Vagina (tissue), 2 donors: Measurements from ENCODE around the gene RSRP1.

Source experiments
- CTCF ChIP-seq, 3 experiments: fragments of 450-650 bp in 2 of 3; fragments of 200-600 bp in 1 of 3; sonication (generic) in 1 of 3; IDR thresholded peaks; one replicate each; pipeline ENCODE4 v1.5.1; 2017 to 2019; ENCODE audit warnings: antibody characterized with exemption in 3 of 3, mild to moderate bottlenecking in 2 of 3, moderate library complexity in 2 of 3
- POLR2A ChIP-seq, 2 donors: fragments of 450-650 bp; IDR thresholded peaks; one replicate each; pipeline ENCODE4 v1.6.1; 2017; ENCODE audit warnings: antibody characterized with exemption in 2 of 2, mild to moderate bottlenecking in 2 of 2, moderate library complexity in 2 of 2
- POLR2AphosphoS5 ChIP-seq, 2 donors: sonication (generic); formaldehyde crosslinking; IDR thresholded peaks; one replicate each; pipeline ENCODE4 v1.9.0; 2017; ENCODE audit warnings: antibody characterized with exemption in 2 of 2, mild to moderate bottlenecking in 2 of 2, low read depth in 1 of 2; ENCODE audit not compliant: insufficient read depth in 1 of 2

- no peak for TF ChIP-seq CTCF (IDR thresholded peaks at IDR 0.05)
- no peak for TF ChIP-seq POLR2AphosphoS5 (IDR thresholded peaks at IDR 0.05; ENCODE audit: insufficient read depth in 1 of 2, low read depth in 1 of 2)
- no peak for TF ChIP-seq POLR2A (IDR thresholded peaks at IDR 0.05)
These were observed 47.2 kb downstream of the RSRP1 start for GRCh38 chr1:25199819-25200620.
